Thyroid gland (tissue), 4 donors: ENCODE results near the gene DPAGT1.

ENCODE experiments used
- CTCF ChIP-seq, 6 experiments: fragments of 200-600 bp in 3 of 6; fragments of 450-650 bp in 3 of 6; sonication (generic) in 3 of 6; IDR thresholded peaks; one replicate each; pipeline ENCODE4 v1.5.1; 2016 to 2019; ENCODE audit warnings: antibody characterized with exemption in 6 of 6, mild to moderate bottlenecking in 2 of 6, inconsistent platforms in 1 of 6, moderate library complexity in 1 of 6
- POLR2A ChIP-seq, 2 donors: fragments of 450-650 bp; IDR thresholded peaks; one replicate each; pipeline ENCODE4 v1.6.1; 2017; ENCODE audit warnings: antibody characterized with exemption in 2 of 2, mild to moderate bottlenecking in 2 of 2, moderate library complexity in 1 of 2

DNA sequence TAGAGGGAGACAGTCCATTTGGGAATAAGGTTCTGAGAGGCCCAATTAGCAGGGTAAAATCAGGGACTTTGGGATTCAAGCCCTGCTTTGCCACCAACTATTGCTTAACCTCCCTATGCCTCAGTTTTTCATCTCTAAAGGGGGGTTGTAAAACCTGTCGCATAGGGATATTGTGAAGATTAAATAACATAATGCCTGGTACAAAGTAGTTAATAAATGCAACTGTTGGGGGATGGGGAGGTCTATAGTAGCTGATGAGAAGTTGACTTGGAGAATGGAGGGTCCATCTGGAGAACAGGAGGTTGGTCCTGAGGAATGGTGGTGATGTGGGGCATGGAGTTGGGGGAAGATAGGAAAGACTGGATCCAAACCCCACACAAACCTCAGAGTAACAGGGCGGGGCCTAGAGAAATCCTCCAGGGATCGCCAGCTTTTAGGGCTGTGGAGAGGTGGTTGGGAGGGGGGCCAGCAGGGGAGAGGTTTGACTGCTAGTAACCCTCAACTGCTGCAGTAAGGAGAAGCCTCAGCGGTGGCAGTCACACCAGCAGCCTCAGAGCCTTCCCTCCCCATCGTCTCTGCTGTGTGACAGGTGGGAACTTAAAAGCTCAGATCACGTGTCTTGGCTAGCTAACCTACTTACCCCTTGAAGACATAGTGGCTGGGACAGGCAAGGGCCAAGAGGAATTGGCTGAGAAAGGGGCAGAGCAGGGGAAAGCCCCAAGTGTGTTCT, 46.1 kb upstream of the DPAGT1 start:
- TF ChIP-seq CTCF (IDR thresholded peaks at IDR 0.05) (no peak), POLR2A (IDR thresholded peaks at IDR 0.05) (no peak)
